Hepatocyte (in vitro differentiated cells): ENCODE results near the gene VIL1. TPM values are rescaled to one million over a fixed set of nuclear protein-coding genes. Genes with fewer than 3 reads are reported as not detected.
A peak's percentile ranks its signal among the peaks of the same experiment; 100 is the strongest.

Experiments
- DNase-seq: peaks from one replicate; pipeline ENCODE4 v3.0.0-alpha.2; 2016; ENCODE audit warnings: low spot score
- H2AFZ ChIP-seq: fragments of 200-600 bp; sonication (generic); 2 replicates; pipeline ENCODE4 v1.6.0; 2016; ENCODE audit warnings: antibody characterized with exemption, mild to moderate bottlenecking
- H3K27ac ChIP-seq: fragments of 200-600 bp; sonication (generic); 2 replicates; pipeline ENCODE4 v1.5.1; 2016; ENCODE audit warnings: mild to moderate bottlenecking
- H3K27me3 ChIP-seq: fragments of 200-600 bp; sonication (generic); 2 replicates; pipeline ENCODE4 v1.6.1; 2016
- H3K36me3 ChIP-seq: fragments of 200-600 bp; sonication (generic); replicated peaks from 2 replicates; pipeline ENCODE4 v1.5.1; 2016; ENCODE audit warnings: low read depth; ENCODE audit not compliant: insufficient read depth
- H3K4me1 ChIP-seq: fragments of 200-600 bp; sonication (generic); 2 replicates; pipeline ENCODE4 v1.5.1; 2016; ENCODE audit warnings: mild to moderate bottlenecking, moderate library complexity; ENCODE audit not compliant: insufficient read depth
- H3K4me2 ChIP-seq: fragments of 200-600 bp; sonication (generic); 2 replicates; pipeline ENCODE4 v1.6.0; 2016
- H3K4me3 ChIP-seq: fragments of 200-600 bp; sonication (generic); 2 replicates; pipeline ENCODE4 v1.5.1; 2016; ENCODE audit warnings: mild to moderate bottlenecking
- H3K79me2 ChIP-seq: fragments of 200-600 bp; sonication (generic); 2 replicates; pipeline ENCODE4 v1.6.0; 2017; ENCODE audit warnings: mild to moderate bottlenecking
- H3K9me2 ChIP-seq: fragments of 200-600 bp; sonication (generic); replicated peaks from 2 replicates; pipeline ENCODE4 v1.6.0; 2017; ENCODE audit warnings: mild to moderate bottlenecking; ENCODE audit not compliant: insufficient read depth
- H3K9me3 ChIP-seq: fragments of 200-600 bp; sonication (generic); 2 replicates; pipeline ENCODE4 v1.5.1; 2016; ENCODE audit warnings: low read depth, mild to moderate bottlenecking
- H4K20me1 ChIP-seq: fragments of 200-600 bp; sonication (generic); 2 replicates; pipeline ENCODE4 v1.6.0; 2016; ENCODE audit warnings: mild to moderate bottlenecking; ENCODE audit not compliant: insufficient read depth, poor library complexity, severe bottlenecking
- EZH2 ChIP-seq: fragments of 200-600 bp; sonication (generic); IDR thresholded peaks from 2 replicates; pipeline ENCODE4 v1.6.1; 2016; ENCODE audit warnings: antibody characterized with exemption, mild to moderate bottlenecking, borderline replicate concordance
- EZH2phosphoT487 ChIP-seq: fragments of 200-600 bp; sonication (generic); IDR thresholded peaks from one replicate; pipeline ENCODE4 v1.6.1; 2018; ENCODE audit warnings: antibody characterized with exemption, mild to moderate bottlenecking, low read depth, moderate library complexity; ENCODE audit not compliant: unreplicated experiment, severe bottlenecking
- WGBS: methylation state at CpG from one replicate; pipeline ENCODE4 v1.1.6; 2016; ENCODE audit warnings: low lambda C conversion rate; ENCODE audit errors: missing lambda C conversion rate; 5-methylcytosine and 5-hydroxymethylcytosine counted together
- polyA plus RNA-seq: library from polyadenylated mRNA; unstranded; fragments of >200 nt; fragmentation: Nextera tagmentation; extraction: Ambion mirVana; gene quantifications from 2 replicates; pipeline ENCODE4 v1.2.1, GENCODE V29; 2016
- total RNA-seq: library from RNA; depleted of rRNA; stranded (reverse); fragments of >200 nt; gene quantifications from 2 replicates; pipeline ENCODE4 v1.2.3, GENCODE V29; 2014
- TF ChIP-seq, protein P1 (sequence below): fragments of 200-600 bp; sonication (generic); IDR thresholded peaks from 2 replicates; pipeline ENCODE4 v1.5.1; 2016; ENCODE audit warnings: antibody characterized with exemption, mild to moderate bottlenecking; ENCODE audit not compliant: poor library complexity

The VIL1 gene
- total and polyA plus RNA-seq, 2 experiments from 2014 or later: 160 to 261 TPM

- Histone ChIP-seq H3K36me3 (no peaks in the 10 kb centered on the region), H3K9me3 (no peaks in the 10 kb centered on the region), H3K27me3 (no peaks in the 10 kb centered on the region), H2AFZ (peak overlapping the region; percentile 41), H3K4me2 (peak overlapping the region; percentile 88), H3K79me2 (peaks cover 46% of the 10 kb centered on the region), H3K27ac (peak overlapping the region; percentile 100), H3K4me3 (peak overlapping the region; percentile 77), H3K4me1 (peaks cover 27% of the 10 kb centered on the region), H4K20me1 (peaks cover 9% of the 10 kb centered on the region), H3K9me2 (no peaks in the 10 kb centered on the region)
- peak; percentile 96 for DNase-seq
- TF ChIP-seq EZH2phosphoT487: no peak
- TF ChIP-seq, protein P1, sequence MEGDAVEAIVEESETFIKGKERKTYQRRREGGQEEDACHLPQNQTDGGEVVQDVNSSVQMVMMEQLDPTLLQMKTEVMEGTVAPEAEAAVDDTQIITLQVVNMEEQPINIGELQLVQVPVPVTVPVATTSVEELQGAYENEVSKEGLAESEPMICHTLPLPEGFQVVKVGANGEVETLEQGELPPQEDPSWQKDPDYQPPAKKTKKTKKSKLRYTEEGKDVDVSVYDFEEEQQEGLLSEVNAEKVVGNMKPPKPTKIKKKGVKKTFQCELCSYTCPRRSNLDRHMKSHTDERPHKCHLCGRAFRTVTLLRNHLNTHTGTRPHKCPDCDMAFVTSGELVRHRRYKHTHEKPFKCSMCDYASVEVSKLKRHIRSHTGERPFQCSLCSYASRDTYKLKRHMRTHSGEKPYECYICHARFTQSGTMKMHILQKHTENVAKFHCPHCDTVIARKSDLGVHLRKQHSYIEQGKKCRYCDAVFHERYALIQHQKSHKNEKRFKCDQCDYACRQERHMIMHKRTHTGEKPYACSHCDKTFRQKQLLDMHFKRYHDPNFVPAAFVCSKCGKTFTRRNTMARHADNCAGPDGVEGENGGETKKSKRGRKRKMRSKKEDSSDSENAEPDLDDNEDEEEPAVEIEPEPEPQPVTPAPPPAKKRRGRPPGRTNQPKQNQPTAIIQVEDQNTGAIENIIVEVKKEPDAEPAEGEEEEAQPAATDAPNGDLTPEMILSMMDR: no peak
- no peak for TF ChIP-seq EZH2
- 2% methylated on average over 39 of the region's 95 CpGs for WGBS
Observed at GRCh38 chr2:218398437-218399390, 20.2 kb upstream of the VIL1 start.

- Histone ChIP-seq H3K79me2 (peaks cover 46% of the 10 kb centered on the region), H3K4me1 (peaks cover 33% of the 10 kb centered on the region), H3K36me3 (no peaks in the 10 kb centered on the region), H3K4me3 (peak within 1 kb of the TSS; percentile 90), H4K20me1 (peaks cover 9% of the 10 kb centered on the region), H3K27ac (peak within 1 kb of the TSS; percentile 100), H3K9me2 (no peaks in the 10 kb centered on the region), H3K4me2 (peak within 1 kb of the TSS; percentile 96), H2AFZ (peak within 1 kb of the TSS; percentile 41), H3K27me3 (no peaks in the 10 kb centered on the region), H3K9me3 (no peaks in the 10 kb centered on the region)
- TF ChIP-seq, protein P1: no peak
- TF ChIP-seq EZH2 (no peak), EZH2phosphoT487 (no peak)
- DNase-seq: peak; percentile 98
- 2% methylated on average over 43 of the region's 78 CpGs for WGBS
Observed at GRCh38 chr2:218399391-218400166, 19.3 kb upstream of the VIL1 start, which contains the start of gene CTDSP1. TSS of gene CTDSP1 (plus strand) at chr2:218399868. CDS start at chr2:218400091, 223 bp downstream.

DNA sequence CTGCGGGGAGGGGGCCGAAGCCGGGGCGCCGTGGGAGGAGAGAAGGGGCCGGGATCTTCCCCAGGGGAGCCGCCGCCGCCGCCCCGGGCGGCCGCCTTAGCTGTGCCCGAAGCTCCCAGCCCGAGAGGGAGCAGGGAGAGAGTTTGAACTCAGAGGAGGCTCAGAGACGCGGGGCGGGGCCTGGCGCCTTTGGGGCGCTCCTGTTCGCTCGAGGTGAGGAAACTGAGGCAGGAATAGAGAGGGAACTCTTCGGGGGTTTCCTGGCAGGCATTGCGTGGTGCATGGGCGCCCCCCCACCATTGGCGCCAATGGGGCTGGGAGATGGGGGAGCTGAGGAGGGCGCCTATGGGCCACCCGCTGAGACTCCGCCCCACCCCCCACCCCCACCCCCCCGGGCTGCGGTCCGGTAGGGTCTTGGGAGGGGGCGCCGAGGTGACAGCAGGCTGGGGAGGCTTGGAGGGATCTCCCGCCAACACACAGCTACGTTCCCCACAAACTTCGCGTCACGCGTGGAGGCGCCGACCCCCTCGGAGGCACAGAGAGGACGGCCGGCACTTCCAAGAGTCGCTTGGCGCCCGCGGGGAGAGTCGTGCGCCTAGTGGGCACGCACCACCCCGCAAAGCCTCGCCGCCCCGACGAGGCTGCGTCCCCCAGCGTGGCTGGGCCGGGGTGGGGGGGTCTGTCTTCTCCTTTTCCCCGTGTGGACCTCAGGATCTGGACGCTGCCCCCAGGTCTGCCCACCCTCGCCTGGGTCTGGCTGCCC lies 18.6 kb upstream of the VIL1 start:
- no peak overlapping the region for H2AFZ ChIP-seq
- peaks cover 41% of the 10 kb centered on the region for H3K4me1 ChIP-seq
- H3K36me3 ChIP-seq: no peaks in the 10 kb centered on the region
- 2% methylated on average over 31 of the region's 63 CpGs for WGBS
- H3K9me2 ChIP-seq: no peaks in the 10 kb centered on the region
- H3K4me2 ChIP-seq: peak overlapping the region; percentile 96
- no peaks in the 10 kb centered on the region for H3K27me3 ChIP-seq
- DNase-seq: peak; percentile 56
- H4K20me1 ChIP-seq: peaks cover 9% of the 10 kb centered on the region
- TF ChIP-seq EZH2phosphoT487 (no peak), EZH2 (no peak)
- TF ChIP-seq, protein P1: no peak
- H3K4me3 ChIP-seq: peak overlapping the region; percentile 90
- peaks cover 46% of the 10 kb centered on the region for H3K79me2 ChIP-seq
- H3K27ac ChIP-seq: peak overlapping the region; percentile 100
- no peaks in the 10 kb centered on the region for H3K9me3 ChIP-seq
